Upper lobe of right lung (tissue), 1 donor: ENCODE data around the gene ADGRD1. TPM values are rescaled to one million over a fixed set of nuclear protein-coding genes. Genes with fewer than 3 reads are reported as not detected.

Source experiments
- ATAC-seq: fragments of 200-7000 bp; cut with Tn5 transposase; one replicate; pipeline ENCODE4 v1.9.1; 2020; ENCODE audit warnings: mild to moderate bottlenecking, moderate library complexity
- DNase-seq: peaks from one replicate; pipeline ENCODE4 v3.0.0-alpha.2; 2020
- H3K27ac ChIP-seq: fragments of 200-600 bp; one replicate; pipeline ENCODE4 v1.8.0; 2022
- H3K27me3 ChIP-seq: fragments of 200-600 bp; one replicate; pipeline ENCODE4 v1.8.0; 2022; ENCODE audit warnings: mild to moderate bottlenecking
- H3K36me3 ChIP-seq: fragments of 200-600 bp; one replicate; pipeline ENCODE4 v1.8.0; 2022
- H3K4me1 ChIP-seq: fragments of 200-600 bp; one replicate; pipeline ENCODE4 v1.8.0; 2022
- H3K4me3 ChIP-seq: fragments of 200-600 bp; one replicate; pipeline ENCODE4 v1.8.0; 2022; ENCODE audit warnings: mild to moderate bottlenecking
- H3K9me3 ChIP-seq: fragments of 200-600 bp; one replicate; pipeline ENCODE4 v1.8.0; 2022
- CTCF ChIP-seq: fragments of 200-600 bp; IDR thresholded peaks from one replicate; pipeline ENCODE4 v1.8.0; 2022; ENCODE audit warnings: antibody characterized with exemption
- intact Hi-C: fragments of 100-400 bp; cut with DNase I; formaldehyde crosslinking; loops from one replicate; pipeline ENCODE4 v1.11.0; 2022
- total RNA-seq: library from RNA; stranded (reverse); fragmentation: NEBNext Ultra II Directional; extraction: Animal tissue kit (Norgen Biotek cat#: 25700); gene quantifications from one replicate; pipeline ENCODE4 v1.2.1, GENCODE V29; 2021
- donor health status: DM: no; HTN: yes; CAD: no; lungs with severe emphysema.

Gene ADGRD1
- total RNA-seq, 1 donor from 2014 or later, result 113 TPM

- Histone ChIP-seq H3K9me3 (no peaks in the 10 kb centered on the region), H3K4me3 (no peak overlapping the region), H3K27ac (no peak overlapping the region), H3K36me3 (peaks cover 11% of the 10 kb centered on the region), H3K27me3 (no peaks in the 10 kb centered on the region), H3K4me1 (no peaks in the 10 kb centered on the region)
- ATAC-seq (no peak), DNase-seq (no peak)
- intact Hi-C loops, result no loop called here
- no peak for TF ChIP-seq CTCF
Measured at GRCh38 chr12:131014343-131014742, 60.6 kb downstream of the ADGRD1 start.

- no peak for TF ChIP-seq CTCF
- Histone ChIP-seq H3K4me3 (no peak overlapping the region), H3K36me3 (peaks cover 11% of the 10 kb centered on the region), H3K27me3 (no peaks in the 10 kb centered on the region), H3K4me1 (no peaks in the 10 kb centered on the region), H3K9me3 (no peaks in the 10 kb centered on the region), H3K27ac (no peak overlapping the region)
- no peak for ATAC-seq
- intact Hi-C loops, result no loop called here
- DNase-seq, result no peak
Measured at GRCh38 chr12:131015581-131016337, 62.1 kb downstream of the ADGRD1 start.

- Histone ChIP-seq H3K4me1 (no peaks in the 10 kb centered on the region), H3K4me3 (no peak overlapping the region), H3K27ac (no peak overlapping the region), H3K36me3 (peaks cover 20% of the 10 kb centered on the region), H3K9me3 (no peaks in the 10 kb centered on the region), H3K27me3 (no peaks in the 10 kb centered on the region)
- intact Hi-C loops, result no loop called here
- ATAC-seq, result peak; percentile 11
- TF ChIP-seq CTCF, result no peak
- DNase-seq, result no peak
Measured at GRCh38 chr12:131017477-131017991, 63.8 kb downstream of the ADGRD1 start.

GRCh38 chr12:131018019-131018620, 64.4 kb downstream of the ADGRD1 start:
- DNase-seq, result no peak
- H3K36me3 ChIP-seq, result peaks cover 23% of the 10 kb centered on the region
- no peak for ATAC-seq

GRCh38 chr12:131018808-131019397, 65.2 kb downstream of the ADGRD1 start:
- Histone ChIP-seq H3K27me3 (no peaks in the 10 kb centered on the region), H3K4me3 (no peak overlapping the region)
- no peak for ATAC-seq

More at GRCh38 chr12:131018019-131018620, 64.4 kb downstream of the ADGRD1 start:
- Histone ChIP-seq H3K4me3 (no peak overlapping the region), H3K9me3 (no peaks in the 10 kb centered on the region), H3K27ac (no peak overlapping the region), H3K4me1 (no peaks in the 10 kb centered on the region), H3K27me3 (no peaks in the 10 kb centered on the region)
- intact Hi-C loops, result no loop called here
- TF ChIP-seq CTCF, result no peak

More at GRCh38 chr12:131018808-131019397, 65.2 kb downstream of the ADGRD1 start:
- intact Hi-C loops, result no loop called here
- no peak for DNase-seq
- Histone ChIP-seq H3K4me1 (no peaks in the 10 kb centered on the region), H3K27ac (no peak overlapping the region), H3K9me3 (no peaks in the 10 kb centered on the region), H3K36me3 (peaks cover 23% of the 10 kb centered on the region)
- TF ChIP-seq CTCF, result no peak
